GM13977 (cell line): ENCODE results near the gene ACR.
A peak's percentile ranks its signal among the peaks of the same experiment; 100 is the strongest.

Experiments used
- DNase-seq: peaks from one replicate; pipeline ENCODE4 v3.0.0; 2012; ENCODE audit warnings: low spot score
- in situ Hi-C: fragments of 300-500 bp; cut with MboI; formaldehyde crosslinking; loops from one replicate; pipeline ENCODE4 v1.12.0; 2022; ENCODE audit warnings: low sequenced_read_pairs, low pct_unique_long_range_greater_than_20kb, mixed read lengths, inconsistent platforms; ENCODE audit not compliant: unreplicated experiment
- TF ChIP-seq, protein P1 (sequence below): IDR thresholded peaks from 2 replicates; pipeline ENCODE4 v1.5.1; 2012; ENCODE audit warnings: mild to moderate bottlenecking, control low read depth; ENCODE audit not compliant: insufficient read depth; ENCODE audit errors: extremely low read depth, missing control alignments

Gene ACR

GRCh38 chr22:50699756-50700386 is 38.1 kb upstream of the ACR start:
- TF ChIP-seq, protein P1, sequence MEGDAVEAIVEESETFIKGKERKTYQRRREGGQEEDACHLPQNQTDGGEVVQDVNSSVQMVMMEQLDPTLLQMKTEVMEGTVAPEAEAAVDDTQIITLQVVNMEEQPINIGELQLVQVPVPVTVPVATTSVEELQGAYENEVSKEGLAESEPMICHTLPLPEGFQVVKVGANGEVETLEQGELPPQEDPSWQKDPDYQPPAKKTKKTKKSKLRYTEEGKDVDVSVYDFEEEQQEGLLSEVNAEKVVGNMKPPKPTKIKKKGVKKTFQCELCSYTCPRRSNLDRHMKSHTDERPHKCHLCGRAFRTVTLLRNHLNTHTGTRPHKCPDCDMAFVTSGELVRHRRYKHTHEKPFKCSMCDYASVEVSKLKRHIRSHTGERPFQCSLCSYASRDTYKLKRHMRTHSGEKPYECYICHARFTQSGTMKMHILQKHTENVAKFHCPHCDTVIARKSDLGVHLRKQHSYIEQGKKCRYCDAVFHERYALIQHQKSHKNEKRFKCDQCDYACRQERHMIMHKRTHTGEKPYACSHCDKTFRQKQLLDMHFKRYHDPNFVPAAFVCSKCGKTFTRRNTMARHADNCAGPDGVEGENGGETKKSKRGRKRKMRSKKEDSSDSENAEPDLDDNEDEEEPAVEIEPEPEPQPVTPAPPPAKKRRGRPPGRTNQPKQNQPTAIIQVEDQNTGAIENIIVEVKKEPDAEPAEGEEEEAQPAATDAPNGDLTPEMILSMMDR = peak; percentile 28
- in situ Hi-C loops = no loop called here
- no peak for DNase-seq

- TF ChIP-seq, protein P1 = no peak
Measured at GRCh38 chr22:50700387-50701075, 37.5 kb upstream of the ACR start.

GRCh38 chr22:50701076-50701419 is 37.0 kb upstream of the ACR start:
- TF ChIP-seq, protein P1 = no peak
- no peak for DNase-seq
- in situ Hi-C loops = no loop called here

More at GRCh38 chr22:50700387-50701075, 37.5 kb upstream of the ACR start:
- in situ Hi-C loops = no loop called here
- DNase-seq = no peak

DNA sequence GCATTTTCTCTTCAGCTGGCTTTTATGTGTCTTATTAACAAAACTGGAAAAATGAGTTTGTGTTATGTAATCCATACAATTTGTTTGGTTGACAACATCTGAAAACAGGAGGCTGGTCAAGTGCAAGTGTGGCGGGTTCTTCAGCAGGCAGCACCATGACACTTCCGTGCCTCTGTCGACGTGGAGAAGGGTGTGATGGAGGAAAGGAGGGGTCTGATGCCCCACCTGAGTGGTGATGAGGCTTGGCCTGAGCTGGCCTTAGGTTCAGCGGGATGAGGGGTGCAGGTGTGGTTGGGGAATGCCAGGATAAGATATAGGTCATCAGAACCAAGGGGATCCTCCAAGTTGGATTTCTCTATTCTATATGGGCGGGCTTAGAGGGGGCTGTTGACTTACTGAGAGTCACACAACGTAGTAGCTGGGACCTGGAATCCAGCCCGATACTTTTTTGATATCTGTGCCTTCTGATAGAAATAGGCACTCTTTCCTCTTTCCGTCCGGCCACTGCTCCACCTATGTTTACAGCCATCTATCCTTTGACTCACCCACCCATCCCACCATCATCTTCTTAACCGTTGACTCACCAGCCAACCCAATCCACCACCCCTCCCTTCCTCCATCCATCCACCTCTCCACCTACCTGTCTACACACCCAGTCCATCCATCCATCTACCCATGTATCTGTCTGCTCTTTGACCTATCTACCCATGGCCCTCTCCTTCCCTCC is 36.4 kb upstream of the ACR start:
- DNase-seq = no peak
- in situ Hi-C loops = no loop called here
- TF ChIP-seq, protein P1 = no peak

GRCh38 chr22:50702261-50702671 is 35.7 kb upstream of the ACR start:
- TF ChIP-seq, protein P1 = no peak
- DNase-seq = no peak
- in situ Hi-C loops = no loop called here

DNA sequence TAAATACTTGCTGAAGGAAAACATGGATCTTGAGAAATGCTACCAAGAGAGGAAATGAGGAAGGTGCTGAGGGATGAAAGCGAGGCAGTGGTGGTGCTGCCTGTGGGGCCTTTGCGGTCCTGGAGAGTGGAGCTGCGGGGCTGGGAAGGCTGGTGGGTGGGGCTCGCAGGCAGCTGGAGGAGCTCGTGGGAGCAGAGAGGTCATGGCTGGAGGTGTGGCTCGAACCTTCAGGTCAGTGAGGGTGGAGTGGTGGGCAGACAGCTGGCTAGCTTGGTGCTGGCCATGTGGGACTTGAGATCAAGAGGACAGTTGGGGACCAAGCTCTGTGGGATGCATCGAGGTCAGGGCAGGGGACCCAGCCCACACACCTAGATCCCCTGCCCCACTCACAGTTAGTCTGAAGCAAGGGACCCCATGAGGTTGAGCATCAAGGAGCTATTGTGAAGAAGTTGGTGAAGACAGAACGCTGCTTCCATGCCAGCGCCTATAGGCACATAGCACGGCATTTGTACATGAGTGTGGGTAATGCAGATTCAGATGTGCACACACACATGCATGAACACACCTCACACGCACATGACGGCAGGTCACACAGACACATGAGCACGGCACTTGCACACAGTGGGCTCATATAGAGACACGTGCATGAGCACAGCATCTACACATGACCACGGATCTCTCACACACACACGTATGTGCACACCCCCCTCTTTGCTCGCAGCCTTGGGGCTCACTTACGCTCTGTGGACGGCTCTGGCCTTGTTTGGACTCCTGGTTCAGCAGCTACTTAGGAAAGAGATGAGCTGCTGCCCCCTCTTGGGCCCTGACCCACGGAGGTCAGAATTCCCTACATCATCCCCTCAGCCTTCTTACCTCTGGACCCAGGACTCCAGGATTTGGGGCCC is 34.9 kb upstream of the ACR start:
- DNase-seq = no peak
- in situ Hi-C loops = no loop called here
- TF ChIP-seq, protein P1 = no peak
